SKM-1 treated with dmso at 0.1 percent for 144 hours (cell line): ENCODE results near the gene MAP1B.
"Not testable (repeated sequence)": the region's sequence is repeated elsewhere in the genome, so short reads cannot be mapped to it uniquely, and the experiment has no call there.

ENCODE experiments used
- DNase-seq: peaks from one replicate; lab custom pipeline; 2025; ENCODE audit not compliant: unreplicated experiment; lab: John Stamatoyannopoulos, UW

The MAP1B gene

GRCh38 chr5:72160329-72160728, 53.1 kb downstream of the MAP1B start:
- no peak for DNase-seq

- DNase-seq: no peak
Observed at GRCh38 chr5:72160959-72161358, 53.7 kb downstream of the MAP1B start.

GRCh38 chr5:72161951-72162350, 54.7 kb downstream of the MAP1B start:
- DNase-seq: no peak

GRCh38 chr5:72163349-72163983, 56.2 kb downstream of the MAP1B start:
- no peak for DNase-seq

GRCh38 chr5:72166070-72166979, 59.0 kb downstream of the MAP1B start:
- DNase-seq: no peak

GRCh38 chr5:72167257-72167656, 60.0 kb downstream of the MAP1B start:
- no peak for DNase-seq

- DNase-seq: no peak
Observed at GRCh38 chr5:72167804-72168203, 60.5 kb downstream of the MAP1B start.

GRCh38 chr5:72170101-72170500, 62.8 kb downstream of the MAP1B start:
- DNase-seq: no peak

GRCh38 chr5:72171181-72171580, 63.9 kb downstream of the MAP1B start:
- DNase-seq: not testable (repeated sequence)

GRCh38 chr5:72171667-72172066, 64.4 kb downstream of the MAP1B start:
- DNase-seq: no peak

- DNase-seq: no peak
Observed at GRCh38 chr5:72172786-72173185, 65.5 kb downstream of the MAP1B start.

- no peak for DNase-seq
Observed at GRCh38 chr5:72177538-72177937, 70.3 kb downstream of the MAP1B start.

GRCh38 chr5:72179028-72179815, 71.9 kb downstream of the MAP1B start:
- no peak for DNase-seq

GRCh38 chr5:72179816-72180440, 72.7 kb downstream of the MAP1B start:
- DNase-seq: no peak

GRCh38 chr5:72180925-72181324, 73.7 kb downstream of the MAP1B start:
- DNase-seq: no peak

GRCh38 chr5:72182686-72183085, 75.4 kb downstream of the MAP1B start:
- DNase-seq: no peak

GRCh38 chr5:72183101-72183520, 75.8 kb downstream of the MAP1B start:
- no peak for DNase-seq

GRCh38 chr5:72184408-72184807, 77.1 kb downstream of the MAP1B start:
- DNase-seq: no peak

GRCh38 chr5:72185496-72186329, 78.4 kb downstream of the MAP1B start:
- DNase-seq: no peak

- DNase-seq: no peak
Observed at GRCh38 chr5:72187388-72188075, 80.3 kb downstream of the MAP1B start.
